Measurements from ENCODE around the gene WDR27.
"Not testable (repeated sequence)": the region's sequence is repeated elsewhere in the genome, so short reads cannot be mapped to it uniquely, and the experiment has no call there.

WDR27 gene

GRCh38 chr6:169709293-169709692 is 7.5 kb upstream of the WDR27 start:
- ATAC-seq (no peak), DNase-seq (no peak)

GRCh38 chr6:169707772-169708171 is 5.9 kb upstream of the WDR27 start:
- DNase-seq, result no peak
- ATAC-seq, result no peak

- ATAC-seq (peak; percentile 1), DNase-seq (peak; percentile 50)
Observed at GRCh38 chr6:169702840-169703246, 1.0 kb upstream of the WDR27 start.

GRCh38 chr6:169701311-169701953 is 397 bp downstream of the WDR27 start:
- DNase-seq (peak; percentile 17), ATAC-seq (no peak)

- DNase-seq, result no peak
- no peak for ATAC-seq
Observed at GRCh38 chr6:169700296-169700695, 1.5 kb downstream of the WDR27 start.

GRCh38 chr6:169697115-169697514 is 4.7 kb downstream of the WDR27 start:
- DNase-seq, result peak; percentile 32

GRCh38 chr6:169695131-169695530 is 6.7 kb downstream of the WDR27 start:
- DNase-seq (no peak), ATAC-seq (no peak)

More at GRCh38 chr6:169697115-169697514, 4.7 kb downstream of the WDR27 start:
- not testable (repeated sequence) for ATAC-seq

GRCh38 chr6:169692516-169692915 is 9.3 kb downstream of the WDR27 start:
- no peak for DNase-seq
- no peak for ATAC-seq

GRCh38 chr6:169691260-169691659 is 10.6 kb downstream of the WDR27 start:
- DNase-seq, result no peak
- no peak for ATAC-seq

- no peak for ATAC-seq
- no peak for DNase-seq
Observed at GRCh38 chr6:169689287-169689686, 12.5 kb downstream of the WDR27 start.

GRCh38 chr6:169685860-169686259 is 16.0 kb downstream of the WDR27 start:
- DNase-seq (no peak), ATAC-seq (no peak)

- ATAC-seq (no peak), DNase-seq (no peak)
Observed at GRCh38 chr6:169684056-169684455, 17.8 kb downstream of the WDR27 start.

GRCh38 chr6:169678342-169678741 is 23.5 kb downstream of the WDR27 start:
- ATAC-seq, result no peak
- DNase-seq, result no peak

GRCh38 chr6:169677096-169677495 is 24.7 kb downstream of the WDR27 start:
- ATAC-seq, result no peak
- DNase-seq, result no peak

- DNase-seq (no peak), ATAC-seq (no peak)
Observed at GRCh38 chr6:169675011-169675410, 26.8 kb downstream of the WDR27 start.

GRCh38 chr6:169671563-169671962 is 30.3 kb downstream of the WDR27 start:
- ATAC-seq, result no peak

GRCh38 chr6:169669889-169670288 is 31.9 kb downstream of the WDR27 start:
- no peak for DNase-seq
- no peak for ATAC-seq

More at GRCh38 chr6:169671563-169671962, 30.3 kb downstream of the WDR27 start:
- DNase-seq, result no peak

GRCh38 chr6:169669147-169669546 is 32.7 kb downstream of the WDR27 start:
- DNase-seq (no peak), ATAC-seq (no peak)

GRCh38 chr6:169668203-169668847 is 33.5 kb downstream of the WDR27 start:
- ATAC-seq (no peak), DNase-seq (no peak)

- DNase-seq (no peak), ATAC-seq (no peak)
Observed at GRCh38 chr6:169667716-169668115, 34.1 kb downstream of the WDR27 start.

GRCh38 chr6:169666441-169666840 is 35.4 kb downstream of the WDR27 start:
- no peak for DNase-seq
- no peak for ATAC-seq

GRCh38 chr6:169665289-169665688 is 36.5 kb downstream of the WDR27 start:
- DNase-seq (no peak), ATAC-seq (no peak)

GRCh38 chr6:169664227-169664626 is 37.6 kb downstream of the WDR27 start:
- DNase-seq (no peak), ATAC-seq (no peak)

GRCh38 chr6:169663468-169663867 is 38.4 kb downstream of the WDR27 start:
- no peak for DNase-seq

More at GRCh38 chr6:169663468-169663867, 38.4 kb downstream of the WDR27 start:
- no peak for ATAC-seq
